HG03565 (cell line): ENCODE data around the gene CAMSAP1.
"Not testable (repeated sequence)": the region's sequence is repeated elsewhere in the genome, so short reads cannot be mapped to it uniquely, and the experiment has no call there.

Source experiments
- ATAC-seq: cut with Tn5 transposase; IDR thresholded peaks from one replicate; pipeline ENCODE4 v1.9.1; 2021; ENCODE audit warnings: mild to moderate bottlenecking, moderate library complexity; ENCODE audit not compliant: unreplicated experiment

Gene CAMSAP1

GRCh38 chr9:135907431-135908092 lies at the start of gene CAMSAP1:
Gene CAMSAP1 (minus strand): TSS chr9:135907546. CDS start chr9:135907159, 387 bp downstream.
- peak; percentile 58 for ATAC-seq

- ATAC-seq: no peak
Measured at GRCh38 chr9:135956802-135957174, 49.4 kb upstream of the CAMSAP1 start.

GRCh38 chr9:135955934-135956801 lies 48.8 kb upstream of the CAMSAP1 start:
- ATAC-seq: no peak

GRCh38 chr9:135952664-135953206 lies 45.4 kb upstream of the CAMSAP1 start:
- no peak for ATAC-seq

- ATAC-seq: no peak
Measured at GRCh38 chr9:135951889-135952663, 44.7 kb upstream of the CAMSAP1 start.

GRCh38 chr9:135951310-135951709 lies 44.0 kb upstream of the CAMSAP1 start:
- not testable (repeated sequence) for ATAC-seq

- ATAC-seq: not testable (repeated sequence)
Measured at GRCh38 chr9:135950841-135951240, 43.5 kb upstream of the CAMSAP1 start.

GRCh38 chr9:135950135-135950682 lies 42.9 kb upstream of the CAMSAP1 start:
- no peak for ATAC-seq

GRCh38 chr9:135949501-135950134 lies 42.3 kb upstream of the CAMSAP1 start:
- ATAC-seq: no peak

- ATAC-seq: no peak
Measured at GRCh38 chr9:135948968-135949367, 41.6 kb upstream of the CAMSAP1 start.

- no peak for ATAC-seq
Measured at GRCh38 chr9:135948446-135948845, 41.1 kb upstream of the CAMSAP1 start.

GRCh38 chr9:135947582-135947981 lies 40.2 kb upstream of the CAMSAP1 start:
- ATAC-seq: no peak

GRCh38 chr9:135947105-135947504 lies 39.8 kb upstream of the CAMSAP1 start:
- ATAC-seq: not testable (repeated sequence)

- no peak for ATAC-seq
Measured at GRCh38 chr9:135946392-135946994, 39.1 kb upstream of the CAMSAP1 start.

GRCh38 chr9:135945969-135946368 lies 38.6 kb upstream of the CAMSAP1 start:
- ATAC-seq: no peak

- ATAC-seq: no peak
Measured at GRCh38 chr9:135944444-135945252, 37.3 kb upstream of the CAMSAP1 start.

GRCh38 chr9:135943604-135944003 lies 36.3 kb upstream of the CAMSAP1 start:
- ATAC-seq: not testable (repeated sequence)

- no peak for ATAC-seq
Measured at GRCh38 chr9:135941288-135941995, 34.1 kb upstream of the CAMSAP1 start.
